WERI-Rb-1 (cell line): ENCODE results near the gene SIGLEC6.

Experiments used
- DNase-seq: peaks from one replicate; pipeline ENCODE4 v3.0.0-alpha.2; 2020
- H3K27ac ChIP-seq: fragments of 250-450 bp; sonication (Bioruptor Pico); 2 replicates; pipeline ENCODE4 v1.5.1; 2020; ENCODE audit warnings: mild to moderate bottlenecking, moderate library complexity
- H3K27me3 ChIP-seq: fragments of 250-450 bp; sonication (Bioruptor Pico); 2 replicates; pipeline ENCODE4 v1.5.1; 2021; ENCODE audit warnings: mild to moderate bottlenecking, low read depth, moderate library complexity; ENCODE audit not compliant: insufficient read depth, severe bottlenecking
- H3K36me3 ChIP-seq: fragments of 250-450 bp; sonication (Bioruptor Pico); 2 replicates; pipeline ENCODE4 v1.5.1; 2020; ENCODE audit warnings: mild to moderate bottlenecking, moderate library complexity
- H3K4me3 ChIP-seq: 2 replicates; pipeline ENCODE4 v1.5.1; 2011; ENCODE audit warnings: low read depth, mild to moderate bottlenecking, control low read depth, low read length
- H3K9me3 ChIP-seq: fragments of 250-450 bp; sonication (Bioruptor Pico); 2 replicates; pipeline ENCODE4 v1.5.1; 2021; ENCODE audit warnings: mild to moderate bottlenecking, moderate library complexity; ENCODE audit not compliant: severe bottlenecking
- TF ChIP-seq, protein P1 (sequence below): IDR thresholded peaks from 2 replicates; pipeline ENCODE4 v1.5.1; 2011; ENCODE audit warnings: low read depth, mild to moderate bottlenecking, control low read depth, inconsistent platforms, low read length

Gene SIGLEC6

DNA sequence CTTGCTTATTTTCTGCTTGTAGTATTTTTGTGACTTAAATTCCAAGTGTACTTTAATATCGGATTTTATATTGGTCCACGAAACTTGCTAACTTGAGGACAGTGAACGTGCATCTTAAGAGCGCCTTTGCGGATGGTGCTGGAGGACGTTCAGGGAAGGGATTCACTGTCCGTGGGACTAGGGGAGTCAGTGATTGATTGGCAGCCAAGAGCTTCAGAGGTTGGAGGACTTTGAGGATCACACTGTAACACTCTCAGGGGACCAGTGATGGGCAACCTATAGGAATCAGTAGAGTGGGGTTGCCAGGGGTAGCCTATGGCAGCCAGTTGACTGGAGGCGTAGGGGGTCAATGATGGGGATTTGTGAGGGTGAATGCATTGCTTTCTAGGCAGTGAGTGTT, 40.1 kb upstream of the SIGLEC6 start:
- TF ChIP-seq, protein P1, sequence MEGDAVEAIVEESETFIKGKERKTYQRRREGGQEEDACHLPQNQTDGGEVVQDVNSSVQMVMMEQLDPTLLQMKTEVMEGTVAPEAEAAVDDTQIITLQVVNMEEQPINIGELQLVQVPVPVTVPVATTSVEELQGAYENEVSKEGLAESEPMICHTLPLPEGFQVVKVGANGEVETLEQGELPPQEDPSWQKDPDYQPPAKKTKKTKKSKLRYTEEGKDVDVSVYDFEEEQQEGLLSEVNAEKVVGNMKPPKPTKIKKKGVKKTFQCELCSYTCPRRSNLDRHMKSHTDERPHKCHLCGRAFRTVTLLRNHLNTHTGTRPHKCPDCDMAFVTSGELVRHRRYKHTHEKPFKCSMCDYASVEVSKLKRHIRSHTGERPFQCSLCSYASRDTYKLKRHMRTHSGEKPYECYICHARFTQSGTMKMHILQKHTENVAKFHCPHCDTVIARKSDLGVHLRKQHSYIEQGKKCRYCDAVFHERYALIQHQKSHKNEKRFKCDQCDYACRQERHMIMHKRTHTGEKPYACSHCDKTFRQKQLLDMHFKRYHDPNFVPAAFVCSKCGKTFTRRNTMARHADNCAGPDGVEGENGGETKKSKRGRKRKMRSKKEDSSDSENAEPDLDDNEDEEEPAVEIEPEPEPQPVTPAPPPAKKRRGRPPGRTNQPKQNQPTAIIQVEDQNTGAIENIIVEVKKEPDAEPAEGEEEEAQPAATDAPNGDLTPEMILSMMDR, result no peak
- no peak for DNase-seq
- Histone ChIP-seq H3K27me3 (peaks cover 25% of the 10 kb centered on the region), H3K27ac (no peak overlapping the region), H3K36me3 (peaks cover 18% of the 10 kb centered on the region), H3K4me3 (peak overlapping the region; percentile 62), H3K9me3 (peaks cover 5% of the 10 kb centered on the region)

DNA sequence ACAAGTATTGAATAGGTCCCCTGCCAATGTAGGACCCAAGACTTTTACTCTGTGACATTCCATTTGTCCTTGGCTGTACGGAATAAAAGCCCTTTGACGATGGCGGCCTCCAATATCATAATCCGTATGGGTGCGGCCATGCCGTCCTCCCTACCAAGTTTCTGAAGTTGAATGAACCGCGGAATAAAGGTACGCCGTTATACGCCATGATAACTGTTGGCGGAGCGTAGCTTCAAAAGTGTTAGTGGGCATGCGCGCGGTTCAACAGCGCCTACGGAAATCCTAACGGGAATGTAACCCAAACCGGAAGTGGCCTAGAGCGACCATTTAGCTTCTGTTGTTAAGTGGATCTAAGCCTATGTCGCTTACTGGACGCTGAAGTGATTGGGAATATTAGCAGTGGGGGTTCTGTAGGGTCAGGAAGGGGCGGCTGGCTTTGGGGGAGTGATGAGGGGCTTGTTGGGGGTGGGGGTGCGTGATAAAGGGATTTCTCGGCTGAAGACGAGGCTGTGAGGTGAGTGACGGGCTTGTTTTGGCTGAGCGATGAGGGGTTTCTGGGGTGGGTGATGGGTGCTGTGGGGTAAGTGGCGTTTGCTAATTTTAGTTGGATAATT, 39.6 kb upstream of the SIGLEC6 start, which contains the start of gene ZNF175:
Gene ZNF175, plus strand, starts transcription at position 322 of the 614 bp plus-strand sequence. CDS start 2,047 bp downstream, outside the sequence.
- Histone ChIP-seq H3K36me3 (peaks cover 15% of the 10 kb centered on the region), H3K4me3 (peak within 1 kb of the TSS; percentile 62), H3K27me3 (peaks cover 31% of the 10 kb centered on the region), H3K9me3 (peaks cover 5% of the 10 kb centered on the region), H3K27ac (no peak within 1 kb of the TSS)
- TF ChIP-seq, protein P1, result no peak
- peak; percentile 93 for DNase-seq

DNA sequence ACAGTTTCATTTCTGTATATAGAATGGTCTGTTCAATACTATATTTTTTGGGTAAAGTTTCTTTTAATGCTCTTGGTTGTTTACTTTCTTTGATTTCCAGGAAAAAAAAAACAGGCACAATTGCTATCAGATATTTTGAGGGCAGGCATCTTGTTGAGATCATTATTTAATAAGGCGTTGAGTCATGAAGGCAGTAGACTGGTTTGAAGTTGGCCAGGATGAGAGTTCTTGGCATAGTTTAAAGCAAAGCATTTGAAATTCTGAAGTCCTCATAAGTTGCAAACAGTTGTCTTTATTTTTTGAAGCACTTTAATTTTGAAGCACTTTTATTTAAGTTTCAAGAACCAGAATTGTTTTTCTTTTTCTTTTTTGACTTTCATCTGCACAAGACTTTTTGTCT, 37.0 kb upstream of the SIGLEC6 start:
- Histone ChIP-seq H3K4me3 (no peak overlapping the region), H3K27ac (no peak overlapping the region), H3K27me3 (peaks cover 57% of the 10 kb centered on the region), H3K9me3 (peaks cover 5% of the 10 kb centered on the region), H3K36me3 (peaks cover 5% of the 10 kb centered on the region)
- TF ChIP-seq, protein P1, result no peak
- DNase-seq, result no peak

DNA sequence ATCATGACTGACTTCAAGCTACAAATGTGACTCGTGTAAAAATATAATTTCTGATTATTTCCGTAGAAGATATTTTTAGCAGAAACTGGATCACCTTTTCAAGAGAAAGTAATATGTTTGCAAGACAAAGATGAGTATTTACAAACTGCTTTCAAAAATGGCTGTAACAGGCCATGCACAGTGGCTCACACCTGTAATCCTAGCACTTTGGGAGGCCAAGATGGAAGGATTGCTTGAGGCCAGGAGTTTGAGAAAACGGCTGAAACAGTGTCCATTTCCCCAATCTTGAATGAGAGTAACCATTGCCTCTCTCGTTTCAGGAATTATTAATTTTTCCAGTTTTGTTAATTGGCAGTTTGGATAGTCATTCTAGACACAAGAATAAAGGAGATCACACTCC, 36.1 kb upstream of the SIGLEC6 start:
- H3K27ac ChIP-seq, result no peak overlapping the region
- DNase-seq, result no peak
- no peaks in the 10 kb centered on the region for H3K36me3 ChIP-seq
- TF ChIP-seq, protein P1, result no peak
- no peak overlapping the region for H3K4me3 ChIP-seq
- peaks cover 5% of the 10 kb centered on the region for H3K9me3 ChIP-seq
- peaks cover 60% of the 10 kb centered on the region for H3K27me3 ChIP-seq

DNA sequence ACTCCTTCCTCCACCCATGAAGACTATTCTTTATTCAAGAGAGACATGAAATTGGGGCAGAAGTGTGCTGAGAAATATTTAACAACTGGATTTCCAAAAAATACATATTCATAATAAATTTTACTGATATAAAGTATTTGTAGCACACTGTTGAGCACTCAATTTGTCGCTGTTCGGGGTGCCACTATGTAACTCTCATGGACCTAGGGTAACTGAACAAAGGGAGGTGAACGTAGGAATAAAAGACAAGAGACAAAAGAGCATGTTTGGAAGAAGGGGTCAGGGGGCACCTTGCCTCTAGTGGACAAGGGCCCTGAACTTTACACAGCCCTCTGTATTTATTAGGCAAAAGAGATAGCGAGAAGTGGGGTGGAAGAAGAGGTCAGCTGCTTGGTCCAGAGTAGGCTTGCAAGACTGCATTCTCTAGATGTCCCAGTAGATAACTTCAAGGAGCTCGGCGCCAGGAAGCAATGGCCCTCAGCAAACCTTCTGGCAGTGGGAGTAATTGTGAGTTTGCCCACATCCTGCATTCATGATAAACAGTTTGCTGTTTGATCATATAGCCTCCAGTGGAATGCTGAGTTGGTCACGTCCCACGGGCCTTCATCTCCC, 35.1 kb upstream of the SIGLEC6 start:
- Histone ChIP-seq H3K27ac (no peak overlapping the region), H3K9me3 (peaks cover 5% of the 10 kb centered on the region), H3K27me3 (peaks cover 69% of the 10 kb centered on the region), H3K36me3 (no peaks in the 10 kb centered on the region), H3K4me3 (no peak overlapping the region)
- no peak for DNase-seq
- TF ChIP-seq, protein P1, result no peak
